ENCODE data around the gene RIMBP2. TPM values are rescaled to one million over a fixed set of nuclear protein-coding genes. Genes with fewer than 3 reads are reported as not detected.

The RIMBP2 gene
- polyA plus RNA-seq, 1 donor from 2014 or later: 14.6 TPM

- H3K9me3 ChIP-seq (ENCODE audit: low read length): peaks cover 3% of the 10 kb centered on the region
- H3K9me2 ChIP-seq (ENCODE audit: insufficient read depth, low read length): no peaks in the 10 kb centered on the region
- H3K36me3 ChIP-seq (ENCODE audit: insufficient read depth, low read length): no peaks in the 10 kb centered on the region
- peak overlapping the region; percentile 30 for H3K9ac ChIP-seq (ENCODE audit: low read length)
- no peaks in the 10 kb centered on the region for H3K79me2 ChIP-seq (replicated peaks; ENCODE audit: insufficient read depth, low read length)
- H3K4me3 ChIP-seq (ENCODE audit: low read length): peak overlapping the region; percentile 40
- TF ChIP-seq CTCF (IDR thresholded peaks at IDR 0.05; ENCODE audit: poor library complexity, severe bottlenecking): no peak
- TF ChIP-seq SMC3 (conservative IDR thresholded peaks at IDR 0.05; ENCODE audit: poor library complexity): no peak
- peak; percentile 43 for TF ChIP-seq POLR2AphosphoS5 (IDR thresholded peaks at IDR 0.05)
- peak; percentile 90 for TF ChIP-seq EP300 (conservative IDR thresholded peaks at IDR 0.05; ENCODE audit: poor library complexity, severe bottlenecking)
- TF ChIP-seq REST (IDR thresholded peaks at IDR 0.05; ENCODE audit: borderline replicate concordance): peak; percentile 94
- H4K20me1 ChIP-seq (ENCODE audit: insufficient read depth): no peaks in the 10 kb centered on the region
- peak overlapping the region; percentile 78 for H3K27ac ChIP-seq (ENCODE audit: low read length)
- peak overlapping the region; percentile 54 for H3K4me2 ChIP-seq (ENCODE audit: low read length)
- H3K27me3 ChIP-seq (ENCODE audit: insufficient read depth, low read depth, low read length): no peaks in the 10 kb centered on the region
- no peak overlapping the region for H2AFZ ChIP-seq (ENCODE audit: low read depth, low read length)
- no peaks in the 10 kb centered on the region for H3F3A ChIP-seq (ENCODE audit: insufficient read depth, low read length, poor library complexity, severe bottlenecking)
Measured at GRCh38 chr12:130562716-130563115, 153.4 kb downstream of the RIMBP2 start.

- no peak for TF ChIP-seq POLR2AphosphoS5 (IDR thresholded peaks at IDR 0.05)
- TF ChIP-seq TAF1 (IDR thresholded peaks at IDR 0.05; ENCODE audit: low read depth): no peak
- no peaks in the 10 kb centered on the region for H3F3A ChIP-seq (ENCODE audit: insufficient read depth, low read length, poor library complexity, severe bottlenecking)
- H3K4me3 ChIP-seq (ENCODE audit: low read length): no peak overlapping the region
- no peaks in the 10 kb centered on the region for H3K79me2 ChIP-seq (replicated peaks; ENCODE audit: insufficient read depth, low read length)
- no peaks in the 10 kb centered on the region for H3K9me2 ChIP-seq (ENCODE audit: insufficient read depth, low read length)
- H3K9me3 ChIP-seq (ENCODE audit: low read length): no peaks in the 10 kb centered on the region
- H3K27me3 ChIP-seq (ENCODE audit: insufficient read depth, low read depth, low read length): no peaks in the 10 kb centered on the region
- H2AFZ ChIP-seq (ENCODE audit: low read depth, low read length): no peak overlapping the region
- H3K9ac ChIP-seq (ENCODE audit: low read length): no peak overlapping the region
- H3K27ac ChIP-seq (ENCODE audit: low read length): no peak overlapping the region
- no peak overlapping the region for H3K4me2 ChIP-seq (ENCODE audit: low read length)
- no peaks in the 10 kb centered on the region for H3K36me3 ChIP-seq (ENCODE audit: insufficient read depth, low read length)
- H4K20me1 ChIP-seq (ENCODE audit: insufficient read depth): no peaks in the 10 kb centered on the region
Measured at GRCh38 chr12:130560321-130560720, 155.8 kb downstream of the RIMBP2 start.

- no peaks in the 10 kb centered on the region for H3F3A ChIP-seq (ENCODE audit: insufficient read depth, low read length, poor library complexity, severe bottlenecking)
- no peaks in the 10 kb centered on the region for H4K20me1 ChIP-seq (ENCODE audit: insufficient read depth)
- no peak overlapping the region for H3K27ac ChIP-seq (ENCODE audit: low read length)
- H3K9ac ChIP-seq (ENCODE audit: low read length): no peak overlapping the region
- no peaks in the 10 kb centered on the region for H3K36me3 ChIP-seq (ENCODE audit: insufficient read depth, low read length)
- no peaks in the 10 kb centered on the region for H3K9me3 ChIP-seq (ENCODE audit: low read length)
- no peak overlapping the region for H2AFZ ChIP-seq (ENCODE audit: low read depth, low read length)
- no peaks in the 10 kb centered on the region for H3K79me2 ChIP-seq (replicated peaks; ENCODE audit: insufficient read depth, low read length)
- no peaks in the 10 kb centered on the region for H3K9me2 ChIP-seq (ENCODE audit: insufficient read depth, low read length)
- H3K4me2 ChIP-seq (ENCODE audit: low read length): no peak overlapping the region
- H3K4me3 ChIP-seq (ENCODE audit: low read length): no peak overlapping the region
- TF ChIP-seq CTCF (IDR thresholded peaks at IDR 0.05; ENCODE audit: poor library complexity, severe bottlenecking): no peak
- TF ChIP-seq RAD21 (conservative IDR thresholded peaks at IDR 0.05): no peak
- no peak for TF ChIP-seq MXI1 (conservative IDR thresholded peaks at IDR 0.05; ENCODE audit: poor library complexity, severe bottlenecking)
- no peak for TF ChIP-seq EZH2 (IDR thresholded peaks at IDR 0.05; ENCODE audit: borderline replicate concordance, insufficient read depth, low read length, poor library complexity, severe bottlenecking)
- no peak for TF ChIP-seq SMC3 (conservative IDR thresholded peaks at IDR 0.05; ENCODE audit: poor library complexity)
- no peak for TF ChIP-seq EP300 (conservative IDR thresholded peaks at IDR 0.05; ENCODE audit: poor library complexity, severe bottlenecking)
- TF ChIP-seq REST (IDR thresholded peaks at IDR 0.05; ENCODE audit: borderline replicate concordance): no peak
- no peak for TF ChIP-seq POLR2AphosphoS5 (IDR thresholded peaks at IDR 0.05)
- TF ChIP-seq TAF1 (IDR thresholded peaks at IDR 0.05; ENCODE audit: low read depth): no peak
- H3K27me3 ChIP-seq (ENCODE audit: insufficient read depth, low read depth, low read length): no peaks in the 10 kb centered on the region
Measured at GRCh38 chr12:130559806-130560205, 156.3 kb downstream of the RIMBP2 start.

All from neural cell (in vitro differentiated cells).